ENCODE results near the gene CD300LF.

CD300LF gene

DNA sequence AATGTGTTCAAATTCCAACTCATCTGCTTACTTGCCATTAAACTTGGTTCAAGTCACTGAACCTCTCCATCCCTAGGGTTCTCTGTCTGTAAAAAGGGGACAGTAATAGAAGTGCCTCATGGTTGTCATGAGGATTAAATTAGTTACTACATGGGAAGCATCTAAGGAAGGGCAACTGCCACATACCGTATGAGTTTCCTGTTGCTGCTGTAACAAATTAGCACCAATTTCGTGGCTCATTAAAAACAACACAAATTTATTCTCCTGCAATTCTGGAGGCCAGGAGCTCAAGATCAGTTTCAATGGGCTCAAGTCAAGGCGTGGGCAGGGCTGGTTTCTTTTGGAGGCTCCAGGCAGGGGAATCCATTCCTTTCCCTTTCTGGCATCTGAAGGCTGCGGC is 18.6 kb downstream of the CD300LF start:
- H4K20me1 ChIP-seq (ENCODE audit: insufficient read depth, low read length) = no peaks in the 10 kb centered on the region; the same call in 1 of the 2 replicates
- H3K27ac ChIP-seq (ENCODE audit: low read length) = no peak overlapping the region
- H3K4me2 ChIP-seq (ENCODE audit: insufficient read depth, low read length) = no peak overlapping the region
- peaks cover 14% of the 10 kb centered on the region for H3K27me3 ChIP-seq (ENCODE audit: insufficient read depth, low read length, poor library complexity)
- H3K4me3 ChIP-seq (ENCODE audit: low read depth in 1 of 2, low read length in 2 of 2) = no peak overlapping the region
- H3K9me3 ChIP-seq (ENCODE audit: insufficient read depth, low read length, severe bottlenecking) = no peaks in the 10 kb centered on the region
- no peak for DNase-seq
- no peak for ATAC-seq (ENCODE audit: insufficient read depth, low read depth)
- H3K4me1 ChIP-seq (ENCODE audit: insufficient read depth, low read length) = no peaks in the 10 kb centered on the region
- no peaks in the 10 kb centered on the region for H3K79me2 ChIP-seq (ENCODE audit: insufficient read depth, low read length)
- TF ChIP-seq, protein P1, sequence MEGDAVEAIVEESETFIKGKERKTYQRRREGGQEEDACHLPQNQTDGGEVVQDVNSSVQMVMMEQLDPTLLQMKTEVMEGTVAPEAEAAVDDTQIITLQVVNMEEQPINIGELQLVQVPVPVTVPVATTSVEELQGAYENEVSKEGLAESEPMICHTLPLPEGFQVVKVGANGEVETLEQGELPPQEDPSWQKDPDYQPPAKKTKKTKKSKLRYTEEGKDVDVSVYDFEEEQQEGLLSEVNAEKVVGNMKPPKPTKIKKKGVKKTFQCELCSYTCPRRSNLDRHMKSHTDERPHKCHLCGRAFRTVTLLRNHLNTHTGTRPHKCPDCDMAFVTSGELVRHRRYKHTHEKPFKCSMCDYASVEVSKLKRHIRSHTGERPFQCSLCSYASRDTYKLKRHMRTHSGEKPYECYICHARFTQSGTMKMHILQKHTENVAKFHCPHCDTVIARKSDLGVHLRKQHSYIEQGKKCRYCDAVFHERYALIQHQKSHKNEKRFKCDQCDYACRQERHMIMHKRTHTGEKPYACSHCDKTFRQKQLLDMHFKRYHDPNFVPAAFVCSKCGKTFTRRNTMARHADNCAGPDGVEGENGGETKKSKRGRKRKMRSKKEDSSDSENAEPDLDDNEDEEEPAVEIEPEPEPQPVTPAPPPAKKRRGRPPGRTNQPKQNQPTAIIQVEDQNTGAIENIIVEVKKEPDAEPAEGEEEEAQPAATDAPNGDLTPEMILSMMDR (IDR thresholded peaks at IDR 0.05; ENCODE audit: borderline replicate concordance, extremely low read depth, low read length, poor library complexity, severe bottlenecking) = no peak
- no peak for TF ChIP-seq EZH2 (IDR thresholded peaks at IDR 0.05; ENCODE audit: borderline replicate concordance, low read depth, low read length, severe bottlenecking)
- no peak overlapping the region for H3K9ac ChIP-seq (ENCODE audit: low read depth, low read length)
- H3K36me3 ChIP-seq (ENCODE audit: insufficient read depth, low read length) = no peaks in the 10 kb centered on the region
- H2AFZ ChIP-seq (ENCODE audit: low read depth, low read length) = no peak overlapping the region

DNA sequence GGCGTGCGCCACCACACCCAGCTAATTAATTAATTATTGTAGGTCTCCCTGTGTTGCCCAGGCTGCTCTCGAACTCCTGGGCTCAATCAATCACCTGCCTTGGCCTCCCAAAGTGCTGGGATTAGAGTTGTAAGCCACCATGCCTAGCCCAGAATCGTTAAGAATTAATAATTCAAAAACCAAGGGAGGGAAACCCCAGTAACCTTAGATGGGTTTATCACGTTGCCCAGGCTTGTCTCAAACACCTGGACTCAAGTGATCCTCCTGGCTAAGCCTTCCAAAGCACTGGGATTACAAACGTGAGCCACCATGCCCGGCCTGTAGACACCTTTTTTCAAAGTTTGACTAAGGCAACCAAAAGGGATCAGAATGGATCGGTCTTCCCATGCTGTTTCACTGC is 21.6 kb downstream of the CD300LF start:
- Histone ChIP-seq H3K27me3 (ENCODE audit: insufficient read depth, low read length, poor library complexity) (peaks cover 14% of the 10 kb centered on the region), H3K4me3 (ENCODE audit: low read depth in 1 of 2, low read length in 2 of 2) (no peak overlapping the region)
- DNase-seq = no peak

DNA sequence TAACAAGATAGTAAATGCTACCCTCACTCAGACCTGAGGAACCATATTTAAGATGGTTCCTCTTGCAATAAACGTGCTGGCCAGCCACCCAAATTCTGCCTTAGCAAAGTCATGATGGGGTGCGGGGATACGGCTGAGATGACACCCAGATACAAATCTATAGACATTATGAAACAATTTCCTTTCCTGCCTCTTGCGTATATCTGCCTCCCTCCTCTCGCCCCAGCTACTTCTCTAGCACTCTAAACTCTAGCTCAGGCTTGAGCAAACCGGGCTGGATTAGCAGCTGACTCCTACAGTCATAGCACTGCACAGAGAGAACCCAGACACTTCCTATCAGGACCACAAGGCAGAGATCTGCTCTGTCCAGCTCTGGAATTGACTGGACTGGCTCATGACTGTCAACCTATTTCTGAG is 22.3 kb downstream of the CD300LF start:
- H3K27ac ChIP-seq (ENCODE audit: low read length) = no peak overlapping the region
- H3K36me3 ChIP-seq (ENCODE audit: insufficient read depth, low read length) = no peaks in the 10 kb centered on the region
- H3K27me3 ChIP-seq (ENCODE audit: insufficient read depth, low read length, poor library complexity) = peaks cover 18% of the 10 kb centered on the region
- no peak overlapping the region for H3K4me2 ChIP-seq (ENCODE audit: insufficient read depth, low read length)
- H4K20me1 ChIP-seq (ENCODE audit: insufficient read depth, low read length) = no peaks in the 10 kb centered on the region
- H3K9me3 ChIP-seq (ENCODE audit: insufficient read depth, low read length, severe bottlenecking) = no peaks in the 10 kb centered on the region
- DNase-seq = no peak
- H3K9ac ChIP-seq (ENCODE audit: low read depth, low read length) = no peak overlapping the region
- no peak overlapping the region for H3K4me3 ChIP-seq (ENCODE audit: low read depth in 1 of 2, low read length in 2 of 2)
- H3K79me2 ChIP-seq (ENCODE audit: insufficient read depth, low read length) = no peaks in the 10 kb centered on the region
- H2AFZ ChIP-seq (ENCODE audit: low read depth, low read length) = no peak overlapping the region
- TF ChIP-seq EZH2 (IDR thresholded peaks at IDR 0.05; ENCODE audit: borderline replicate concordance, low read depth, low read length, severe bottlenecking) = no peak
- TF ChIP-seq, protein P1 (IDR thresholded peaks at IDR 0.05; ENCODE audit: borderline replicate concordance, extremely low read depth, low read length, poor library complexity, severe bottlenecking) = no peak
- no peaks in the 10 kb centered on the region for H3K4me1 ChIP-seq (ENCODE audit: insufficient read depth, low read length)
- no peak for ATAC-seq (ENCODE audit: insufficient read depth, low read depth)

More for the DNA sequence above, 21.6 kb downstream of the CD300LF start:
- no peaks in the 10 kb centered on the region for H3K9me3 ChIP-seq (ENCODE audit: insufficient read depth, low read length, severe bottlenecking)
- no peak overlapping the region for H2AFZ ChIP-seq (ENCODE audit: low read depth, low read length)
- ATAC-seq (ENCODE audit: insufficient read depth, low read depth) = no peak
- no peaks in the 10 kb centered on the region for H3K36me3 ChIP-seq (ENCODE audit: insufficient read depth, low read length)
- no peaks in the 10 kb centered on the region for H3K4me1 ChIP-seq (ENCODE audit: insufficient read depth, low read length)
- no peak for TF ChIP-seq EZH2 (IDR thresholded peaks at IDR 0.05; ENCODE audit: borderline replicate concordance, low read depth, low read length, severe bottlenecking)
- TF ChIP-seq, protein P1 (IDR thresholded peaks at IDR 0.05; ENCODE audit: borderline replicate concordance, extremely low read depth, low read length, poor library complexity, severe bottlenecking) = no peak
- H3K27ac ChIP-seq (ENCODE audit: low read length) = no peak overlapping the region
- H3K4me2 ChIP-seq (ENCODE audit: insufficient read depth, low read length) = no peak overlapping the region
- H3K79me2 ChIP-seq (ENCODE audit: insufficient read depth, low read length) = no peaks in the 10 kb centered on the region
- no peaks in the 10 kb centered on the region; the same call in 1 of the 2 replicates for H4K20me1 ChIP-seq (ENCODE audit: insufficient read depth, low read length)
- H3K9ac ChIP-seq (ENCODE audit: low read depth, low read length) = no peak overlapping the region

DNA sequence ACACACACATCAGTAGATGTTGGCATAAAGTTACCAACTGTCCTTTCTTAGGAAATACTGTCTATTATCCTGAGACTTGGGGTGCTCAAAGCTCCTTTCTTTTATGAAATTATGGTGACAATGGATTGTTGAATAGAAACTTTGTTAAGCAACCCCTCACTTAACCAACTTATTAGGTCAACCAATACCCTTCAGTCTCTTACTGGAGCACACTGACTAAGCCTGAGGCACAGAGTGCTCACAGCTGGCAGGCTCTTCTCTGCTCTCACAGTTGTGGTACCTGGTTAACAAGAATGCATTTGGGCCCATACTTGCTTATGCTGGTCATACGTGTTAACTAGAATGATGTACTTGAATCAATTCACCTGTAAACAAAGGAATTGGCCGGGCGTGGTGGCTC is 24.8 kb downstream of the CD300LF start:
- no peak for TF ChIP-seq EZH2 (IDR thresholded peaks at IDR 0.05; ENCODE audit: borderline replicate concordance, low read depth, low read length, severe bottlenecking)
- TF ChIP-seq, protein P1 (IDR thresholded peaks at IDR 0.05; ENCODE audit: borderline replicate concordance, extremely low read depth, low read length, poor library complexity, severe bottlenecking) = no peak
- Histone ChIP-seq H4K20me1 (ENCODE audit: insufficient read depth, low read length) (no peaks in the 10 kb centered on the region), H3K9me3 (ENCODE audit: insufficient read depth, low read length, severe bottlenecking) (no peaks in the 10 kb centered on the region), H3K36me3 (ENCODE audit: insufficient read depth, low read length) (no peaks in the 10 kb centered on the region), H3K79me2 (ENCODE audit: insufficient read depth, low read length) (no peaks in the 10 kb centered on the region), H3K27me3 (ENCODE audit: insufficient read depth, low read length, poor library complexity) (peaks cover 11% of the 10 kb centered on the region), H3K4me1 (ENCODE audit: insufficient read depth, low read length) (no peaks in the 10 kb centered on the region), H3K4me2 (ENCODE audit: insufficient read depth, low read length) (no peak overlapping the region), H3K4me3 (ENCODE audit: low read depth in 1 of 2, low read length in 2 of 2) (no peak overlapping the region), H3K27ac (ENCODE audit: low read length) (no peak overlapping the region), H2AFZ (ENCODE audit: low read depth, low read length) (no peak overlapping the region), H3K9ac (ENCODE audit: low read depth, low read length) (no peak overlapping the region)
- ATAC-seq (ENCODE audit: insufficient read depth, low read depth) = no peak
- no peak for DNase-seq
